CD4-positive, alpha-beta T cell treated with Interleukin-17A for 4 hours (primary cell): ENCODE data around the gene KCNJ3.

ENCODE experiments used
- DNase-seq: peaks from one replicate; pipeline ENCODE4 v3.0.0-alpha.2; 2020; ENCODE audit warnings: mixed read lengths

The KCNJ3 gene

GRCh38 chr2:154709215-154709614, 10.7 kb downstream of the KCNJ3 start:
- DNase-seq, result no peak

DNA sequence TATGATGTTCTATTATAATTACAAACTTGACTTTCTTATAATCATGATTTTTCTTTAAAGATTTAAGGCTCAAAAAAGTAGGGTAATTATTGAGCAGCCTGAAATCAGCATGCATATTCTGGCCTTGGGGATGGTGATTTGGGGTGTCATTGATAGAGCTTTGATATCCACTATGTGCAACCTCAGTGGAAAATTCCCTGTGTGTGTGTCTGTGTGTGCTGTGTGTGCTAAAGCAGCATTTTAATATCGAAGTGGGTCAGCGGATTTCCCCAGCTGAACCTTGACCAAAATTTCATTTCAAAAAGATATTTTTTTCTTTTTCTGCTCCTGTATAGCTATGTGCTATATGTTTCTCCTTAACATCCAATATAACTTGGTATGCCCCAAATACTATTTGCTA, 11.6 kb downstream of the KCNJ3 start:
- DNase-seq, result no peak

GRCh38 chr2:154710685-154711084, 12.2 kb downstream of the KCNJ3 start:
- no peak for DNase-seq

DNA sequence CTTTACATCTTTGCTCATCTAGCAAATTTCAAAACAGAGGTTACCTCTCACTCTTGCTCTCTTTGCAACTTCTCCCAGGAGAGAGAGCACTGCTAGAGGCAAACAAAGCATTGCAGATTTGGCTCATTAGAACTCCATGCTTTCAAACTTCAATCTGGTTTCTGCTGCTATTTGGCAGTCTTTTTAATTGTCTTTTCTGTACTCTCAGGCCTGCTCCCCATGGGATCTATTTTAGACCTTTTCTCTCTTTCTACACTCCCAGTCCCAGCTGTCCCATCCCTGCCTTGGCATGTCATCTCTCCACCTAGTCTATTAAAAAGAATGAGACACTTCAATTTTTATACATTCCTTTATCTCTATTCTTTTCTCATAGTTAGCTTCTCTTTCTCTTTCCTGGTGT, 15.2 kb downstream of the KCNJ3 start:
- no peak for DNase-seq

DNA sequence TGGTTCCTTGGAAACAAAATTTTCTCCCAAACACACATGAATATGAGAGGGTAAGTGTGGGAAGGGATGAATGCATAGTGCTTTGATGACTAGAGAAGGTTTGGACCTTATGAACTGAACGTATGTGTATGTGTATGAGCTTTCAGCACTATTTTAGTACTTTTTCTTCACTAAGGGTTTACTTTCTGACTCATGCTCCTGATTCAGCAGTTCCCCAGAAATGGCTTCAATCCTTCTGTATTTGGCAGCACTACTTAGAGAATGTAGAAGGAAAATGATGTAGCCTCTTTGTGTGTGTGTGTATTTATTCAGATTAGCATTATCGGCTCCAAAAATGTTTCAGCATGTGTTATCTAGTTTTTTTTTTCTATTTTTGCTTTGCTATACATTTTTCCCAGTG, 22.2 kb downstream of the KCNJ3 start:
- DNase-seq, result no peak

DNA sequence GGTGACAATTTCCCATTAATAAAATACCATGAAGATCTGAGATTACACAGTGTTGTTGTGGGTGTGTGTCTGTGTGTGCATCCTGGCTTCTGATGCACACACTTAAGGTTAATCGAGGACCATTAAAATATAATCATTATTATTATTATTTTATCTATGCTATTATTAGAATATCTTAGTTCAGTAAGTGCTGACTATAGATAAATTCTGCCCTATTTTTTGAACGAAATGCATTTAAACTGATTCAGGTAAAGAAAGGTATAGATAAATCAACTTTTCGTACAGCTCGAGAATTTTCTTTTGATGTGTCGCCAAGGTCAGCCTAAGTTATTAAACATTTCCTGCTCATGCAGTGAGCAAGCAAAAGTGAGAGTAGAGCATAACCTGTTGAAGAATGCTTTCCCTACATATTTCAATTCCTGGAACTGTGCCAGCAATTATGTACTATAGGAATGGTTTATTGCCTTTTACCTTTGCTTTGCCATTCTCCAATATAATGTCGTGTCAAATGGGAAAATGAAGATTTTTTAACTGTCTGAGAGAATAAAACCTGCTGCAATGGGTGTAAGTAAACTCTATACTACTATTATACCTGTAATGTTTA, 25.8 kb downstream of the KCNJ3 start:
- DNase-seq, result no peak

DNA sequence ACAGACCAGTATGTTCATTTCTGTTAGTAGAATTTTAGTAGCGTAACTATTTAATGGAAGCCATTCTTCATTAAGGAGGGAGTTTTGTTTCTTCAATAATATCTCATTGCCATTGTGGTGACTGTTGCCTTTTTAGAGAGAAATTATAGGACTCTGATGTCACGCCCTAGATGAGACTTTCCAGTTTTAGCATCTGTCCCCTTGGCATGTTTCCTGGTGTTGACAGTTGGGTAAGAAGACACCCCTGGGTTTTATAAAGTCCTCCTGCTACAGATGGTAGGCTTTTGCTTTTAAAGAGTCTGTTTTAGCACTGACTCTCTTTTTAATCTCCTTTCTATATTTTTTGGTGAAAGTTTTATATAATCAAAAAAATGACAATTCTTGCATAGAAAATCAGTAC, 41.9 kb downstream of the KCNJ3 start:
- no peak for DNase-seq

- no peak for DNase-seq
Measured at GRCh38 chr2:154758871-154759270, 60.4 kb downstream of the KCNJ3 start.

DNA sequence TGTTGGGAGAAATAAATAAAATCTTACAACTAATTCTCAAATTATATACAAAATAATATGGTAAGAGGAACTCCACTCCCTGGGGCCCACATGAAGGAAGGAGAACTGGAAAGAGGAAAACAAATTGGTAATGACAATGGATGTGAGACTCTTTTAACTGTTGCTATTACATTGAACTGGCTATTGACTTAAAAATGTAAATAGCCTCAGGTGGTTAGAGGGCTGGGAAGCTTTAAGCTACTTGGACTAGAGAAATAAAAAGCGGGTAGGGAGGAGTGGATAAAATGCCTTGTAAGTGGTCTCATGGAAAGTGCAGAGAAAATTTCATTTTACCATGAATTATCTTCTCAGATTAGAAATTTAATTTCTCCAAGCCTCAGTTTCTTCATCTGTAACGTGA, 64.1 kb downstream of the KCNJ3 start:
- DNase-seq, result no peak

GRCh38 chr2:154771664-154772284, 73.3 kb downstream of the KCNJ3 start:
- DNase-seq, result no peak

- DNase-seq, result no peak
Measured at GRCh38 chr2:154776825-154777224, 78.3 kb downstream of the KCNJ3 start.

GRCh38 chr2:154794406-154794805, 95.9 kb downstream of the KCNJ3 start:
- DNase-seq, result no peak

DNA sequence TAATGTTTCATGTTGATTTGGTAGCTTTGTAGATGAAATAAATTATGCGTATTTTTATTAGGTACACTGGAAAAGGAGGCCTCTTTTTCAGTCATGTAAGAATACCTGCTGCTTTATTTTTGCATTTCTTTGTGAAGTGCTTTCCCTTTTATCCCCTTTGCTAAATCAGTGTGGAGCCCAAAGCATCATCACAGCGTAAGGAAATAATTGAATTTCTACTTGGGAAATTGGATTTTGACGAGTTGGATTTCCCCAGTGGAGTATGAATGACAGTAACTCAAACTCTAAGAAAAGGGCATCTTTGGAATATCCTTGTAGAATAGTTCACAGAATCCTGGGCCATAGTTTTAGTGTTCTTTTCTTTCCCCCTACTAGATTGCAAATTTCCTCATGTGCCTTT, 97.2 kb downstream of the KCNJ3 start:
- no peak for DNase-seq

GRCh38 chr2:154804451-154804850, 106.0 kb downstream of the KCNJ3 start:
- no peak for DNase-seq

- no peak for DNase-seq
Measured at GRCh38 chr2:154813636-154814035, 115.1 kb downstream of the KCNJ3 start.

- DNase-seq, result no peak
Measured at GRCh38 chr2:154814856-154815255, 116.4 kb downstream of the KCNJ3 start.

DNA sequence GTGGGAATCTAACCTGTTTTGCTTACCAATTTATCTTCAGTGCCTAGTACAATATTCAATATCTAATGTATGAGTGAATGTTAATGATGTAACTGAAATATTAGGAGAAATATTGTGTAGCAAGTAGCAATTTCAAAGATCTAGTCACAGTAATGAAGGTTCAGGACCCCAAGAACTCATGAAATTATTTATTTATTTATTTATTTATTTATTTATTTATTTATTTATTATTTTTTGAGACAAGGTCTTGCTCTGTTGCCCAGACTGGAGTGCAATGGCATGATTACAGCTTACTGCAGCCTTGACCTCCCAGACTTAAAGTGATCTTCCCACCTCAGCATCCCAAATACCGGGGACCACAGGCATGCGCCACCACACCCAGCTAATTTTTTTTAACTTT, 126.9 kb downstream of the KCNJ3 start:
- DNase-seq, result no peak

DNA sequence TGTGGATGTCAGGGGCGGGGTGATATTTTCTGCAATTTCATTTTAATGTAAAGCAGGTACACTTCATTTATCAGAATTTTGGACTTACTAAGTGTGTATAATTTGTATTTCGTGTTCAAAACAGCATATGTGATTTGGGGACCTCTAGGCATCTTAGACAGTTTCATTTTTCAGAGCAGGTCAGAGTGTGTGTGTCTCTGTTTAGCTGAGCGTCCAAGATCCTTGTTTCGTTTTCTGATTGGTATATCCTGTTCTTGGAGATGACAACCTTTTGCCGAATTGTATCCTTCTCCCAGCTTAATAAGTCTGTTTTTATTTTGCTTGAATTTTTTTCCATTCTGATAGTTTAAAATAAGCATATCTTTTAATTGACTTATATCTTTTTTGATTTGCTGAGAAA, 128.3 kb downstream of the KCNJ3 start:
- no peak for DNase-seq

DNA sequence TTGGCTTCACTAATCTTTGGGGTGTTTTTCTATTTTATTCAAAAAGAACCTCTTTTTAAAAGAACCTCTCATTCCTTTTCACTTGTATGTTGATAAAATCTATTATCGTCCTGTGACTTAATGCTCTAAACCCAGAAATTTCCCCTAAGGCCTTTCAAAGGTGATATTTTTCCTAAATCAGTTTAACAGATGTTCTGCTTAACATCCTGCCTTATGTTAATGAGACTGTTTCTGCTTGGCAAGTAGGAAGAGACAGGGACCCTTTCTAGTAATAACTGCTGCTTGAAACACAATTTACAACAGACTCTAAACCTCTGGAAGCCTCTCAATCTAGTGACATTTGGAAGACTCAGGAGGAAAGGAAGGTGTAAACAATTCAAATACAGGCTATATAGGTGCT, 128.8 kb downstream of the KCNJ3 start:
- no peak for DNase-seq

DNA sequence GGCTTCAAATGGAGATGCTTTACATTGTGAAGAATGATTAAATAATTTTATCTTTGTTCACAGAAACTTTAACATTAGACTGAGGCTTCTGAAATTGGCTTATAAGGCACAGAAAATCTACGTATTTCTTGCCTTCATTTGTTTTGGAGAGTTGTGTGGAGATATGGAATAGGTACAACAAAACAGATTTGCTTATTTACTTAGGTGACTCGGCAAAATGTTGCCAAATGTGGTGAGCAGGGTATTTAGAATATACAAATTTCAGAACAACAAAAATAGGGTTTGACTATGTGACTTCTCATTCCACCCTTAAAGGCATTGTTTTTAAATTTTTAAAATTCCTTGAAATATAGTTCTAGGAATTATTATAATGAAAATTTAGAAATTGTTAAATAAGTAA, 134.2 kb downstream of the KCNJ3 start:
- no peak for DNase-seq

DNA sequence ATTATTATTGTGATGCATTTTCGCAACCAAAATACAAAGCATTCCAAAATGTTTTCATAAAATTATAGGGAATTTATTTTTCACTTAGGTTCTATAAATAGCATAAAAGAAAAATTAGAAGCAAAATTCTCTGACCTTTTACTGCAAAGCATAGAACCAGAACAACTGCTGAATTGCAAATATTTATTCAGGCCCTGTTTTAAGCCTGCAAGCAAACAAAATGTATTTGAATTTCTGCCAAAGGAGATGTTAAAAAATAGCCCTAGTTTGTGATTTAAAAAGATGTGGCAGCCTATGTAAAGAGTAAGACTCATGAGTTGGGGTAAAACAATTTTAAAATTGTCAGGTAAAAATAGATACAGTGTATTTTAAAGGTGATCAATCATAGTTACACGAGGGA, 138.1 kb downstream of the KCNJ3 start:
- DNase-seq, result no peak

- no peak for DNase-seq
Measured at GRCh38 chr2:154837035-154837434, 138.5 kb downstream of the KCNJ3 start.

DNA sequence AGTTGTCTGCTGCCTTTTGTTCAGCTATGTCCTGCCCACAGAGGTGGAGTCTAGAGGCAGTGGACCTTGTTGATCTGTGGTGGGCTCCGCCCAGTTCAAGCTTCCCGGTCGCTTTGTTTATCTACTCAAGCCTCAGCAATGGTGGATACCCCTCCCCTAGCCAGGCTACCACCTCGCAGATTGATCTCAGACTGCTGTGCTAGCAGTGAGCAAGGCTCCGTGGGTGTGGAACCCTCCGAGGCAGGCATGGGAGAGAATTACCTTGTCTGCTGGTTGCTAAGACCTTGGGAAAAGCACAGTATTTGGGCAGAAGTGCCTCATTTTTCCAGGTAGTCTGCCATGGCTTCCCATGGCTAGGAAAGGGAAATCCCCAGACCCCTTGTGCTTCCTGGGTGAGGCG, 146.0 kb downstream of the KCNJ3 start:
- no peak for DNase-seq

GRCh38 chr2:154846842-154847241, 148.3 kb downstream of the KCNJ3 start:
- no peak for DNase-seq

GRCh38 chr2:154849482-154849881, 151.0 kb downstream of the KCNJ3 start:
- DNase-seq, result no peak
